ENCODE measurements around the gene HSD17B1. TPM values are rescaled to one million over a fixed set of nuclear protein-coding genes. Genes with fewer than 3 reads are reported as not detected.

HSD17B1 gene
- total RNA-seq, 1 donor from 2014 or later, result 1.4 TPM

DNA sequence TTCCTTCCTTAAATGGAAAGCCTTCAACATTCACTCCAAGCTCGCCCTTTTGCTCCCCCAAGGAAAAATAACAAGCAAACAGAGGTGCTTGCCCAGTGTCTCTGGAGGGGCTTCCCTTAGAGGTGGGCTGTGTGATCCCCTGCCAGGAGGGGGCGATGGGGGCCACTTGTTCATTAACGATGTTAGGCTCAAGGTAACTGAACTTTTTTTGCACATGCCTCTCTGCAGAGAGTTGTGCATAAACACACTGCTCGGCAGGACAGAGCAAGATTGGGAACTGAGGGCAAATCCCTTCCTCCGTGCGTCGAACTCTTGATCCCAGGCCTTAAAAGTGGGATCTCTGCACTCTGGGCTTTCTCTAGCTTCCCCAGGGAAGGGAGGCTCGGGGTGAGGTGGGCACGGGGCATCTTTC is 32.2 kb upstream of the HSD17B1 start:
- Mint-ChIP-seq H3K4me3 (ENCODE audit: low read depth) (no peak overlapping the region), H3K4me1 (ENCODE audit: low read depth) (peaks cover 25% of the 10 kb centered on the region), H3K36me3 (ENCODE audit: insufficient read depth) (peaks cover 32% of the 10 kb centered on the region), H3K27ac (peak overlapping the region; percentile 90), H3K9me3 (ENCODE audit: low read depth) (no peaks in the 10 kb centered on the region), H3K27me3 (no peaks in the 10 kb centered on the region)
- no peak for DNase-seq (ENCODE audit: low spot score, unreplicated experiment)
- TF ChIP-seq, protein P1, sequence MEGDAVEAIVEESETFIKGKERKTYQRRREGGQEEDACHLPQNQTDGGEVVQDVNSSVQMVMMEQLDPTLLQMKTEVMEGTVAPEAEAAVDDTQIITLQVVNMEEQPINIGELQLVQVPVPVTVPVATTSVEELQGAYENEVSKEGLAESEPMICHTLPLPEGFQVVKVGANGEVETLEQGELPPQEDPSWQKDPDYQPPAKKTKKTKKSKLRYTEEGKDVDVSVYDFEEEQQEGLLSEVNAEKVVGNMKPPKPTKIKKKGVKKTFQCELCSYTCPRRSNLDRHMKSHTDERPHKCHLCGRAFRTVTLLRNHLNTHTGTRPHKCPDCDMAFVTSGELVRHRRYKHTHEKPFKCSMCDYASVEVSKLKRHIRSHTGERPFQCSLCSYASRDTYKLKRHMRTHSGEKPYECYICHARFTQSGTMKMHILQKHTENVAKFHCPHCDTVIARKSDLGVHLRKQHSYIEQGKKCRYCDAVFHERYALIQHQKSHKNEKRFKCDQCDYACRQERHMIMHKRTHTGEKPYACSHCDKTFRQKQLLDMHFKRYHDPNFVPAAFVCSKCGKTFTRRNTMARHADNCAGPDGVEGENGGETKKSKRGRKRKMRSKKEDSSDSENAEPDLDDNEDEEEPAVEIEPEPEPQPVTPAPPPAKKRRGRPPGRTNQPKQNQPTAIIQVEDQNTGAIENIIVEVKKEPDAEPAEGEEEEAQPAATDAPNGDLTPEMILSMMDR (IDR thresholded peaks at IDR 0.05; ENCODE audit: unreplicated experiment), result peak; percentile 49

DNA sequence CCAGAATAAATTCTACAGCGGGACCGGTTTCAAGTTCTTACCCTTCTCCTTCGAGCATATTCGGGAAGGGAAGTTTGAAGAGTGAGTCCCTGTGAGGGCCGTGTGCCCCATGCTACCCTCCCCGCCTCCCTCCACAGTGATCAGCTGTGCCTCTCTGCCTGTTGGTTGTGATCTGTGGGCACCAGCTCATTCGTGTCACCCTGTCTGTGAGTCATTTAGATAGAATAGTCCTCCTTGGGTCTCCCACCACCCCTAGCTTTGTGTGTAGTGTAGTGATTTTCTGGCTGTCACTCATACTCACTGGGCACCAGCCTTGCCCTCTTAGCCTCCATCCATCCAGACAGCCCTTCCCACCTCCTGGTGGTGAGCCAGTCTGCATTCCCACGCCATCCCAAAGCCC is 31.7 kb upstream of the HSD17B1 start:
- peak overlapping the region; percentile 3 for H3K27ac Mint-ChIP-seq
- peaks cover 30% of the 10 kb centered on the region for H3K36me3 Mint-ChIP-seq (ENCODE audit: insufficient read depth)
- H3K4me1 Mint-ChIP-seq (ENCODE audit: low read depth), result peaks cover 25% of the 10 kb centered on the region
- TF ChIP-seq, protein P1 (IDR thresholded peaks at IDR 0.05; ENCODE audit: unreplicated experiment), result no peak
- no peak overlapping the region for H3K4me3 Mint-ChIP-seq (ENCODE audit: low read depth)
- no peak for DNase-seq (ENCODE audit: low spot score, unreplicated experiment)
- H3K27me3 Mint-ChIP-seq, result no peaks in the 10 kb centered on the region
- H3K9me3 Mint-ChIP-seq (ENCODE audit: low read depth), result no peaks in the 10 kb centered on the region

DNA sequence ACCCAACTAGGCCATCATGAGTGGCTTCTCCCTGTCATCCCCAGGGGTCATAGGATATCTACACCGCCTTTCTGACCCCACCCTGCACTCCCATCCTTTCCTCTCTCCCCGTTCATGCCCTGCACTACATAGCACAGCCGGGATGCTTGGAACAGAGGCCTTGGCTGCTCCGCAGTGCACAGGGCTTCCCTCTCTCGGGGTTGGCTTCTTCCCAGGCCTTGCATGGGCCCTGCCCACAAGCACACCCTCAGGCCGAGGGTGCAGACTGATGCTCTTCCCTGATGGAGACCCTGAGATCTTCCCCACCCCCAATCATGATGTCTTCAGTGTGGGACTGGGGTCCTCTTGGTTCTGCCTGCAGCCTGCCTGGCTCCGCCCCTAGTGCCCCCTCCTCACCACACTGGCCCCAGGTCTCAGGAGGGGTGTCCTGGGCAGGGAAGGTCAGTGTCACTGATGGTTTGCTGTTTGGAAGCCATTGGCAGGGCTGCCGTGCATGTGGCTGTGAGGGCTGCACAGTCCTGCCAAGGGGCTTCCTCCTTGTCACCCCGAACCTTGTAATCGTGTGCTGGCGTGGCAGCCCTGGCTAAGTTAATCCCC is 31.0 kb upstream of the HSD17B1 start:
- DNase-seq (ENCODE audit: low spot score, unreplicated experiment), result no peak
- Mint-ChIP-seq H3K27me3 (no peaks in the 10 kb centered on the region), H3K4me3 (ENCODE audit: low read depth) (no peak overlapping the region), H3K9me3 (ENCODE audit: low read depth) (no peaks in the 10 kb centered on the region), H3K4me1 (ENCODE audit: low read depth) (peaks cover 25% of the 10 kb centered on the region), H3K27ac (no peak overlapping the region), H3K36me3 (ENCODE audit: insufficient read depth) (peaks cover 25% of the 10 kb centered on the region)
- TF ChIP-seq, protein P1 (IDR thresholded peaks at IDR 0.05; ENCODE audit: unreplicated experiment), result no peak

DNA sequence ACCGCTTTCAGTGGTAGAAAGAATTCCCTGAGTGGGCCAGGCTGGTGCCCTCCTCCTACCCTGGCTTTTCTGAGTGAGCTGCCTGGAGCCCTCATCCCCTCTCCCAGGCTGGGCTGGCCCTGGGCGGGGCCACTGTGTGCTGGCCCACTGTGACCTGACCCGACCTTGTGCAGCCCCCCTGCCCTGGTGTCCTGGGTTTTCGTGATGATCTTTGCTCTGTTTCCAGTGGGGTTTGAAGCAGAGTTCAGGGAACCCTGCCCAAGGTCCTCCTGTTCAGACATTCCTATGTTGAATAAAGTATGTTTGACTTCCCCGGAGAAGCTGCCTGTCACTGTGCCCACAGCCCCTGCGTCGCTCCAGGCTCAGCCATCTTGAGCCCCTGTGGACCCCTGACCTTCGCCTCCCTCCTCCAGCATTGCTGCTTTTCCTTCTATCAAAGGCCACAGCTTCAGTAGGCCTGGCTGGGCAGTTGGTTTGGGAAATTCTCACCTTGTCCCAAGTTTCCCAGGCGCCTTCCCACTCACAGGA is 30.4 kb upstream of the HSD17B1 start:
- Mint-ChIP-seq H3K36me3 (ENCODE audit: insufficient read depth) (peaks cover 25% of the 10 kb centered on the region), H3K4me1 (ENCODE audit: low read depth) (peaks cover 26% of the 10 kb centered on the region), H3K4me3 (ENCODE audit: low read depth) (no peak overlapping the region), H3K27ac (no peak overlapping the region), H3K27me3 (no peaks in the 10 kb centered on the region), H3K9me3 (ENCODE audit: low read depth) (no peaks in the 10 kb centered on the region)
- DNase-seq (ENCODE audit: low spot score, unreplicated experiment), result no peak
- TF ChIP-seq, protein P1 (IDR thresholded peaks at IDR 0.05; ENCODE audit: unreplicated experiment), result no peak

DNA sequence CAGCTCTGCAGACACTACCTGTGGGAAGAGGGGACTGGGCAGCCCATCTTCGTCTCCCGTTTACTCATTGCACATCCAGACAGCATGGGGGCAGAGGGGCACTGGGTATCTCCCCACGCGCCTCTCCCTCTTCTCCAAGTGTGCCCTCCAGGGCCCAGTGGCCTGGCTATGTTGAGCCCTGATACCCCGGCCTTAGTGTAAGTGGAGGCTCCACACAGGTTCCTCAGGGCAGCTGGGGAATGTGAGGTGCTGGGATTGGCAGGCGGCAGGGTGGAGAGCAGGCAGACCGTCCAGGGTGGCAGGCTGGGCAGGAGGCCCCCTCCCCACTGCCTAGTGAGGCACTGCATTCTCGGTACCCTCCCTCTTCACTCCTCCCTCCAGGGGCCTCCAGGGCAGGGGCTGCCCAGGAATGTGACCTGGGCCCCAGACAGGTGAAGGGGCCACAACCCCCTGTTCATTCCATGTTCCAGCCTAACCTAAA is 29.9 kb upstream of the HSD17B1 start:
- H3K9me3 Mint-ChIP-seq (ENCODE audit: low read depth), result no peaks in the 10 kb centered on the region
- no peak for DNase-seq (ENCODE audit: low spot score, unreplicated experiment)
- H3K27me3 Mint-ChIP-seq, result no peaks in the 10 kb centered on the region
- peaks cover 20% of the 10 kb centered on the region for H3K36me3 Mint-ChIP-seq (ENCODE audit: insufficient read depth)
- H3K4me3 Mint-ChIP-seq (ENCODE audit: low read depth), result no peak overlapping the region
- peaks cover 27% of the 10 kb centered on the region for H3K4me1 Mint-ChIP-seq (ENCODE audit: low read depth)
- TF ChIP-seq, protein P1 (IDR thresholded peaks at IDR 0.05; ENCODE audit: unreplicated experiment), result no peak
- H3K27ac Mint-ChIP-seq, result no peak overlapping the region
